ENCODE results near the gene FCAR.
"Not testable (repeated sequence)": the region's sequence is repeated elsewhere in the genome, so short reads cannot be mapped to it uniquely, and the experiment has no call there.

FCAR gene

GRCh38 chr19:54921082-54921481 lies 47.0 kb downstream of the FCAR start:
- H3K4me3 ChIP-seq (ENCODE audit: low read depth, low read length) = no peak overlapping the region
- TF ChIP-seq CTCF (IDR thresholded peaks at IDR 0.05; ENCODE audit: borderline replicate concordance, insufficient read depth, low read depth, low read length) = no peak

GRCh38 chr19:54923276-54923675 lies 49.2 kb downstream of the FCAR start:
- TF ChIP-seq CTCF (IDR thresholded peaks at IDR 0.05; ENCODE audit: borderline replicate concordance, insufficient read depth, low read depth, low read length) = no peak

GRCh38 chr19:54928299-54928698 lies 54.3 kb downstream of the FCAR start:
- H3K4me3 ChIP-seq (ENCODE audit: low read depth, low read length) = no peak overlapping the region
- no peak for TF ChIP-seq CTCF (IDR thresholded peaks at IDR 0.05; ENCODE audit: borderline replicate concordance, insufficient read depth, low read depth, low read length)

More at GRCh38 chr19:54923276-54923675, 49.2 kb downstream of the FCAR start:
- H3K4me3 ChIP-seq (ENCODE audit: low read depth, low read length) = no peak overlapping the region

- TF ChIP-seq CTCF (IDR thresholded peaks at IDR 0.05; ENCODE audit: borderline replicate concordance, insufficient read depth, low read depth, low read length) = no peak
- no peak overlapping the region for H3K4me3 ChIP-seq (ENCODE audit: low read depth, low read length)
Observed at GRCh38 chr19:54937926-54938325, 63.9 kb downstream of the FCAR start.

- H3K4me3 ChIP-seq (ENCODE audit: low read depth, low read length) = no peak overlapping the region
- TF ChIP-seq CTCF (IDR thresholded peaks at IDR 0.05; ENCODE audit: borderline replicate concordance, insufficient read depth, low read depth, low read length) = no peak
Observed at GRCh38 chr19:54938906-54939305, 64.9 kb downstream of the FCAR start.

GRCh38 chr19:54939538-54939937 lies 65.5 kb downstream of the FCAR start:
- H3K4me3 ChIP-seq (ENCODE audit: low read depth, low read length) = not testable (repeated sequence)

All from GM12875 (cell line).